ENCODE results near the gene VASN.

Gene VASN

GRCh38 chr16:4371357-4372000 lies at the start of gene VASN:
TSS of gene VASN (plus strand) at chr16:4371848. CDS start at chr16:4380878, 9,030 bp downstream.
- no peak within 1 kb of the TSS for H2AFZ ChIP-seq (ENCODE audit: low read length)
- H3K79me2 ChIP-seq (ENCODE audit: insufficient read depth, low read length): no peaks in the 10 kb centered on the region
- H3K9me2 ChIP-seq (ENCODE audit: low read depth, low read length): no peaks in the 10 kb centered on the region
- no peaks in the 10 kb centered on the region for H3F3A ChIP-seq (ENCODE audit: insufficient read depth, low read length)
- no peak within 1 kb of the TSS for H3K27ac ChIP-seq (ENCODE audit: low read depth, low read length, poor library complexity, severe bottlenecking)
- peak within 1 kb of the TSS; percentile 6; the same call in 1 of the 2 replicates for H3K9ac ChIP-seq (ENCODE audit: low read length)
- no peaks in the 10 kb centered on the region for H3K9me3 ChIP-seq (ENCODE audit: low read length)
- H3K4me3 ChIP-seq (ENCODE audit: low read depth, low read length, poor library complexity, severe bottlenecking): peak within 1 kb of the TSS; percentile 52
- TF ChIP-seq EZH2 (IDR thresholded peaks at IDR 0.05; ENCODE audit: borderline replicate concordance, low read length): no peak
- TF ChIP-seq, protein P1, sequence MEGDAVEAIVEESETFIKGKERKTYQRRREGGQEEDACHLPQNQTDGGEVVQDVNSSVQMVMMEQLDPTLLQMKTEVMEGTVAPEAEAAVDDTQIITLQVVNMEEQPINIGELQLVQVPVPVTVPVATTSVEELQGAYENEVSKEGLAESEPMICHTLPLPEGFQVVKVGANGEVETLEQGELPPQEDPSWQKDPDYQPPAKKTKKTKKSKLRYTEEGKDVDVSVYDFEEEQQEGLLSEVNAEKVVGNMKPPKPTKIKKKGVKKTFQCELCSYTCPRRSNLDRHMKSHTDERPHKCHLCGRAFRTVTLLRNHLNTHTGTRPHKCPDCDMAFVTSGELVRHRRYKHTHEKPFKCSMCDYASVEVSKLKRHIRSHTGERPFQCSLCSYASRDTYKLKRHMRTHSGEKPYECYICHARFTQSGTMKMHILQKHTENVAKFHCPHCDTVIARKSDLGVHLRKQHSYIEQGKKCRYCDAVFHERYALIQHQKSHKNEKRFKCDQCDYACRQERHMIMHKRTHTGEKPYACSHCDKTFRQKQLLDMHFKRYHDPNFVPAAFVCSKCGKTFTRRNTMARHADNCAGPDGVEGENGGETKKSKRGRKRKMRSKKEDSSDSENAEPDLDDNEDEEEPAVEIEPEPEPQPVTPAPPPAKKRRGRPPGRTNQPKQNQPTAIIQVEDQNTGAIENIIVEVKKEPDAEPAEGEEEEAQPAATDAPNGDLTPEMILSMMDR (IDR thresholded peaks at IDR 0.05; ENCODE audit: low read length): no peak
- H3K4me1 ChIP-seq (ENCODE audit: insufficient read depth, low read length, severe bottlenecking): peaks cover 8% of the 10 kb centered on the region
- peak within 1 kb of the TSS; percentile 63 for H3K4me2 ChIP-seq (ENCODE audit: low read length)
- H4K20me1 ChIP-seq (ENCODE audit: insufficient read depth, low read length): no peaks in the 10 kb centered on the region
- H3K27me3 ChIP-seq (ENCODE audit: insufficient read depth, low read length): no peaks in the 10 kb centered on the region
- H3K36me3 ChIP-seq (ENCODE audit: insufficient read depth, low read length): peaks cover 4% of the 10 kb centered on the region

GRCh38 chr16:4322121-4323052 lies 49.3 kb upstream of the VASN start:
- Histone ChIP-seq H3K4me2 (ENCODE audit: low read length) (no peak overlapping the region), H3K4me1 (ENCODE audit: insufficient read depth, low read length, severe bottlenecking) (no peaks in the 10 kb centered on the region), H3K9ac (ENCODE audit: low read length) (no peak overlapping the region), H3K9me2 (ENCODE audit: low read depth, low read length) (no peaks in the 10 kb centered on the region), H3K36me3 (ENCODE audit: insufficient read depth, low read length) (no peaks in the 10 kb centered on the region), H3K27ac (ENCODE audit: low read depth, low read length, poor library complexity, severe bottlenecking) (no peak overlapping the region), H3K4me3 (ENCODE audit: low read depth, low read length, poor library complexity, severe bottlenecking) (no peak overlapping the region), H3K27me3 (ENCODE audit: insufficient read depth, low read length) (peaks cover 9% of the 10 kb centered on the region; the same call in 1 of the 2 replicates), H4K20me1 (ENCODE audit: insufficient read depth, low read length) (no peaks in the 10 kb centered on the region), H3F3A (ENCODE audit: insufficient read depth, low read length) (no peaks in the 10 kb centered on the region), H2AFZ (ENCODE audit: low read length) (no peak overlapping the region), H3K9me3 (ENCODE audit: low read length) (no peaks in the 10 kb centered on the region), H3K79me2 (ENCODE audit: insufficient read depth, low read length) (no peaks in the 10 kb centered on the region)
- TF ChIP-seq, protein P1 (IDR thresholded peaks at IDR 0.05; ENCODE audit: low read length): no peak

DNA sequence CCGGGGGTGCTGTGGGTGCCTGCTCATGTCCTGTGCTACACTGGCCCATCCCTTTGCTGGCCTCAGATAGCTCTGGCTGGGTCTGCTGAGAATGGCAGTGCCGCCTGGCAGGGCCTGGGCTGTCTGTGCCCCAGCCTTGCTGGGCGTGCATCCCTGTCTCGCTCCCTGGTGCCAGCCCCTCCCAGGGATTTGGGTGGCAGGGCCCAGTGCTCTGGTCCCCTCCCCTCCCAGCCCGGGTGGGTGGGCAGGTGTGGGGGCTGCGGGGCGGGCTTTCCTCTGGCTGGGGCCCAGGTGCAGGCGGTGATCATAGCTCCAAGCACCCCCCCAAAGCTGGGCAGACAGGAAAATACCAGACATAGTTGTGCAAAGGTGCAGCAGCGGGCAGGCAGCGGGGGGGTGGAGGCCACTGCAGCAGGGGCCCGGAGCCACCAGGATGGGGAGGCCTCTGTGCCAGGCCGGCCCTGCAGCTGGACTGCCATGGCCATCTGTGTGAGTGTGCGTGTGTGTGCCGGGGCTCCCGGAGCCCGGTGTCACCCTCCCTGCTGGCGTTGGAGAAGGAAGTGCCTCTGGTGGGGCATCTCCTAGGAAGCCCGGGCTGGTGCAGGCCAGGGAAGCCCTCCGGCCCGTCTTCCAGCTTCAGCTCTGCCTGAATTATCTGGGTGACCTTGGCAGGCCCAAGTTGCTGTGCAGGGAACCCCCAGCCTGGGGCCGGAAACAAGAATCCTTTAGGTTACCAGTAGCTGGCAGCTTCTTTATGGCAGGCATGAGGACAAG lies 48.4 kb upstream of the VASN start:
- Histone ChIP-seq H3K79me2 (ENCODE audit: insufficient read depth, low read length) (no peaks in the 10 kb centered on the region), H3K4me2 (ENCODE audit: low read length) (no peak overlapping the region), H3K9ac (ENCODE audit: low read length) (no peak overlapping the region), H3K36me3 (ENCODE audit: insufficient read depth, low read length) (no peaks in the 10 kb centered on the region), H3F3A (ENCODE audit: insufficient read depth, low read length) (no peaks in the 10 kb centered on the region), H3K4me3 (ENCODE audit: low read depth, low read length, poor library complexity, severe bottlenecking) (no peak overlapping the region), H3K9me3 (ENCODE audit: low read length) (no peaks in the 10 kb centered on the region), H3K9me2 (ENCODE audit: low read depth, low read length) (no peaks in the 10 kb centered on the region), H3K27ac (ENCODE audit: low read depth, low read length, poor library complexity, severe bottlenecking) (no peak overlapping the region), H3K27me3 (ENCODE audit: insufficient read depth, low read length) (peaks cover 4% of the 10 kb centered on the region; the same call in 1 of the 2 replicates), H4K20me1 (ENCODE audit: insufficient read depth, low read length) (no peaks in the 10 kb centered on the region), H3K4me1 (ENCODE audit: insufficient read depth, low read length, severe bottlenecking) (peaks cover 5% of the 10 kb centered on the region), H2AFZ (ENCODE audit: low read length) (no peak overlapping the region)
- no peak for TF ChIP-seq EZH2 (IDR thresholded peaks at IDR 0.05; ENCODE audit: borderline replicate concordance, low read length)
- TF ChIP-seq, protein P1 (IDR thresholded peaks at IDR 0.05; ENCODE audit: low read length): no peak
